SKM-1 (cell line): ENCODE results near the gene SOX10.
"Not testable (repeated sequence)": the region's sequence is repeated elsewhere in the genome, so short reads cannot be mapped to it uniquely, and the experiment has no call there.

ENCODE experiments used
- DNase-seq: peaks from one replicate; lab custom pipeline; 2025; ENCODE audit not compliant: unreplicated experiment; lab: John Stamatoyannopoulos, UW

Gene SOX10

DNA sequence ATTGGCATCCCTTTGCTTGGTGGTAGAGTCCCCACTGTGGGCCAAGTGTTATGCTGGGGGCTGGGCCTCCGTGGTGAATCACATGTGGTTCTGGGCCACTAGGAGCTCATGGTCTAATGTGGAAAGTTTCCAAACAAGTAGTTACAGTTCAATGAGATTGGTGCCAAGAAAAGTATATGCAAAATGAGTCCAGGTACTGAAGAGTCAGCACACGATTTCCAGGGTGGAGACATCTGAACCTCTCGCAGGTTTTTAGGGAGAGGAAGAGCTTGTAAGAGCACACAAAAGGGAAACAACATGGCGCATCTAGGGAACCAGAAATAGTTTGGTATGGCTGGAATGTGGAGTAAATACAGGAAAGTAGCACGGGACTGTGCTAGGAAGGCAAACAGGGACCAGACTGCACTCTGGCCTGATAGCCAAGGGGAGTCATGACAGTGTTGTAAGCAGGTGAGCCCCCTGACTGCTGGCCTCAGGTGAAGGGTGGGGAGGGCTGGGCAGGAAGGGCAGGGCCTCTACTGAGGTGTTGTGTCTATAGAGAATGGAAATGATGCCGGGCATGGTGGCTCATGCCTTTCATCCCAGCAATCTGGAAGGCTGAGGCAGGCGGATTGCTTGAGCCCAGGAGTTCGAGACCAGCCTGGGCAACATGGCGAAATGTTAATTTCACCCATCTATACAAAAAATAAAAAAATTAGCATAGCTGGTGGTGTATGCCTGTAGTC lies 18.3 kb downstream of the SOX10 start:
- no peak for DNase-seq

DNA sequence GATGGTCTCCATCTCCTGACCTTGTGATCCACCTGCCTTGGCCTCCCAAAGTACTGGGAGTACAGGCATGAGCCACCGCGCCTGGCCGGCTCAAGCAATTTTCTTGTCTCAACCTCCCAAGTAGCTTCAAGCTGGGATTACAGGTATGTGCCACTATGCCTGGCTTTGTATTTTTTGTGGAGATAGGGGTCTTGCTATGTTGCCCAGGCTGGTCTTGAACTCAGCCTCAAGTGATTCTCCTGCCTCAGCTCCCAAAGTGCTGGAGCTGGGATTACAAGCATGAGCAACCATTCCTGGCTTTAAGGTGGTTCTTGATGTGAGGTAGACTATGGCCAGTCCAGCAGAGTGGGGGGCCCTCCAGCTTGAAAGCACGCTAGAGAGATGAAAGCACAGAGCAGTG lies 23.3 kb downstream of the SOX10 start:
- DNase-seq = no peak

DNA sequence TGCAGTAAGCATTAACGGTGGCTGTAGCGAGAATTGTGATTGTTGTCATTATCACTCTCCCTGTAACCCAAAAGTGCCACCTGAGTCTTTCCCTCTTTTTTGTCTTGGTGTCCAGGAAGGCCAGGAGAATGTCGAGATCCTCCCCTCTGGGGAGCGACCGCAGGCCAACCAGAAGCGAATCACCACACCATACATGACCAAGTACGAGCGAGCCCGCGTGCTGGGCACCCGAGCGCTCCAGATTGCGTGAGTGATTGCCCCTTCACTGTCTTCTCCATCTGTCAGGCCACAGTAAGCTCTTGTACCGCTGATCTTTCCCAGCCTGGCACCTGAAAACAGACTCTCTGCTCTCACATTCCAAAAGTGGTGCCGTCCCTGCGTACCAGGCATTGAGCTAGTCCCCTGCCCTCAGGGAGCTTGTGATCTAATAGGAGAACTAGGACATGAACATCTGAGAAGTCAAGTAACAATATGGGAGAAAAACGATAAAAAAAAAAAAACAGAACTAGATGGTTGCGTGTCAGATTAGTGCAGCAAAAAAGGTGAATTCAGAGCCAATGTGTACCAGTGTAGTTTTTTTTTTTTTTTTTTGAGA lies 25.0 kb downstream of the SOX10 start:
- no peak for DNase-seq

DNA sequence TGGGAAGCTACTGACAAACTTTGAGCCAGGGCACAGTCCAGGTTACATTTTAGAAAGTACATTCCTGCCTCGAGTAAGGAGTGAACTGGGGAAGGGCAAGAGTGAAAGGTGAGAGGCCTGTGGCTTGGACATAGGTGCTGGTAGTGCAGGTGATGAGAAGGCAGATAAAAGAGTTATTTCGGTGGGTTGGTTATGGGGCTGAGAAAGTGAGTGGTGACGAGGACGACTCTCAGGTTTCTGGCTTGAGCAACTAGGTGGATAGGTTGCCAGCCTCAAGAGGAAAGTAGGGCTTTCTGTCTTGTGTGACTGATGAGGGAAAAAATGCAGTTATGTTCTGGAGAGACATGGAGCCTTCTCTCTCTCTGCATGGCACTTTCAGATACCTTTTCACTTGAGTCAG lies 27.1 kb downstream of the SOX10 start:
- no peak for DNase-seq

DNA sequence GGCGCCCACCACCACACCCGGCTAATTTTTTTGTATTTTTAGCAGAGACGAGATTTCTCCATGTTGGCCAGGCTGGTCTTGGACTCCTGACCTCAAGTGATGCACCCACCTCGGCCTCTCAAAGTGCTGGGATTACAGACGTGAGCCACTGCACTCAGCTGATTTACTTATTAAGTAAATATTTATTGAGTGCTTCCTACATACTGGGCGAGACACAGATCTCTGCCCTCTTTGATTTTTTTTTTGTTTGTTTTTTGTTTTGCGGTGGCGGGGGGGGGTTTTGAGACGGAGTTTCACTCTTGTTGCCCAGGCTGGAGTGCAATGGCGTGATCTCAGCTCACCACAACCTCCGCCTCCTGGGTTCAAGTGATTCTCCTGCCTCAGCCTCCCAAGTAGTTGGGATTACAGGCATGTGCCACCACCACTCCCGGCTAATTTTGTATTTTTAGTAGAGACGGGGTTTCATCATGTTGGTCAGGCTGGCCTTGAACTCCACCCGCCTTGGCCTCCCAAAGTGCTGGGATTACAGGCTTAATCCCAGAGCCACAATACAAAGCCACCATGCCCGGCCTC lies 28.4 kb downstream of the SOX10 start:
- DNase-seq = not testable (repeated sequence)

DNA sequence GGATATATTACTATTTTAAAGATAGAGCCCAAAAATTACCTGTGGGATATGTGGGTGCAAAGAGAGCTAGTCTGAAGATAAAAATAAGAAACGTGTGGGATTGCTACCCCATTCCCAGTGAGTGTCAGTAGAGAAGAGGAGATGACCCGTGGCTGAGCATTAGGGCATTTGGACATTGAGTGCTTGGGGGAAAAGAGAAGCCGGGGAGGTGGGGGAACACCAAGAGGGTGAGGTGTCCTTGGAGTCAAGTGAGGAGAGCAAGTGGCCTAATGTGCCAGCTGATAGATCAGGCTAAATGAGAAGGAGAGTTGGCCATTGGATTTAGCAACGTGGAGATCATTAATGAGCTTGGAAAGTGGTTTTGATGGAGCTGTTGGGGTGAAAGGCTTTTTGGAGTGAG lies 29.7 kb downstream of the SOX10 start:
- no peak for DNase-seq

DNA sequence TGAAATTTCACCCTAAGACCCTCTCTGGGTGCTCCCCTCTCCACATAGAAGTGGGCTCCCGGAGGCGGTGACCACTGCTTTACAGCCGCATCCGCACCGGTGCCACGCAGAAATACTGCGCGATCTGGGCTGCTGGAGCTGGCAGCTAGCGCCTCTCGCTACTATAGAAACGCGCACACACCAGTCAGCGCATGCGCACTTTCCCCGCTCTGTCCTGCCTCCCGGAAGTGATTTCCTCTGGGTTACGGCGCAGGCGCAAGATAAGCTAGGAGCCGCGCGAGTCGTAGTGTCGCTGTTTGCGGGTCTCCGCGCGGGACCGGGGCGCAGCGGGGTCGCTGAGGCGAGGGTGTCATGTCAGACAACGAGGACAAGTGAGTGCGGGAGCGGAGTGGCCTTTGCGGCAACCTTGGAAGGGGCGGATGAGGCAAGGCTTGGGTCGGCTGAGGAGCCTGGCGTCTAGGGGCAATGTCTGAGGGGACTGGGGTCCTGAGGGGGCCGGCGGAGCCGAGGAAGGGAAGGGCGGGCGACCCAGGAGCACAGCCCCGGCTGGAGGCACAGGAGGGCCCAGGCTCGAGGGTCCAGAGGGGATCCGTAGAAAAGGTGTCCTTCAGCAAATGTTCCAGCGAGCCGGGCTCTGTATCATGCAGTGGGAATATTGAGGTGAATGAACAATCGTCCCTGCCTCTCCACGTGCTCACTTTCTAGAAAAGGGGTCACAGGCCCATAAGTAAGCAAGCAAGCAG lies 30.7 kb downstream of the SOX10 start, which contains the start of the genes C22orf23 and POLR2F:
C22orf23 (minus strand) TSS at position 165 of the 743 bp plus-strand sequence. CDS start 452 bp downstream, outside the sequence.
POLR2F (plus strand) TSS at position 263 of the 743 bp plus-strand sequence; CDS start at position 352, 89 bp downstream.
- peak; percentile 97 for DNase-seq

DNA sequence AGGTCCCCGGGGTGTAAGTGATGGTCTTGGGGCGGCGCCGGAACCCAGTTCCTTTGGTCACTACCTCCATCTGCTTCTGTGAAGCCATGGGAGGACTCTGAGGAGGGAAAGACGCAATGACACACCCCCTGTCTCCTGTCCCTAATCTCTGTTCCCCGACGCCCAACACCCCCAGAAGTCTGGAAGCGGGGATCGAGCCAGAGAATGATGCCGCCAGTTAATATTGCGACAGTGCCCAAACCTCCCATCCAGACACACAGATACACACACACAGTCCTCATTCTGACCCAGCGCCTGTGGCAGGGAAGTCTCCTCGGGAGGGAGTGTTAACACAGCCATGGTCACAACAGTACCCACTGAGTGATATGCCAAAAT lies 31.3 kb downstream of the SOX10 start:
- no peak for DNase-seq

DNA sequence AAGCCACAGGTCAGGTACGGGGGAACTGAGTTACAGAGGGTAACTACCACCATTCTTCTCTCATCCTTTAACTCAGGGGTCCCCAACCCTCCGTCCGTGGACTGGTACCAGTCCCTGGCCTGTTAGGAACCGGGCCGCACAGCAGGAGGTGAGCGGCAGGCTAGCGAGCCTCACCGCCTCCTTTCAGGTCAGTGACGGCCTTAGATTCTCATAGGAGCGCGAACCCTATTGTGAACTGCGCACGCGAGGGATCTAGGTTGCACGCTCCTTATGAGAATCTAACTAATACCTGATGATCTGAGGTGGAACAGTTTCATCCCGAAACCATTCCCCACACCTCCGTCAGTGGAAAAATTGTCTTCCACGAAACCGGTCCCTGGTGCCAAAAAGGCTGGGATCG lies 31.7 kb downstream of the SOX10 start:
- DNase-seq = not testable (repeated sequence)

DNA sequence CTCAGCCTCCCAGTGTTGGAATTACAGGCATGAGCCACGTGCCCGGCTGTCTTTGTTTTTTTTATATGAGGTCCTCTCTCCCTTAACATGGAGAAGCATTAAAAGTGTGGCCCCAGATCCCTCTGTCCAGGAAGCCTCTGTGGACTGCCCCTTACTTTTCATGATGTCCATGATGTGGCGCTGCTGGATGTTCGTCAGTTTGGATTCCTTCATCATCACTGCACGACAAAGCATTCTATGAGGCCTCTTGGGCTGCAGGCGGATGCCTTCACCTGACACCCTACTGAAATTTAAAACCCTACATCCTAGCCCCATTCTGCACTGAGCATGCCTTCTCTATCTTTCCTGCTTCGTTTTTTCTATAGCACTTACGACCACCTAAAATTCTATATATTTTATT lies 33.0 kb downstream of the SOX10 start:
- DNase-seq = no peak

DNA sequence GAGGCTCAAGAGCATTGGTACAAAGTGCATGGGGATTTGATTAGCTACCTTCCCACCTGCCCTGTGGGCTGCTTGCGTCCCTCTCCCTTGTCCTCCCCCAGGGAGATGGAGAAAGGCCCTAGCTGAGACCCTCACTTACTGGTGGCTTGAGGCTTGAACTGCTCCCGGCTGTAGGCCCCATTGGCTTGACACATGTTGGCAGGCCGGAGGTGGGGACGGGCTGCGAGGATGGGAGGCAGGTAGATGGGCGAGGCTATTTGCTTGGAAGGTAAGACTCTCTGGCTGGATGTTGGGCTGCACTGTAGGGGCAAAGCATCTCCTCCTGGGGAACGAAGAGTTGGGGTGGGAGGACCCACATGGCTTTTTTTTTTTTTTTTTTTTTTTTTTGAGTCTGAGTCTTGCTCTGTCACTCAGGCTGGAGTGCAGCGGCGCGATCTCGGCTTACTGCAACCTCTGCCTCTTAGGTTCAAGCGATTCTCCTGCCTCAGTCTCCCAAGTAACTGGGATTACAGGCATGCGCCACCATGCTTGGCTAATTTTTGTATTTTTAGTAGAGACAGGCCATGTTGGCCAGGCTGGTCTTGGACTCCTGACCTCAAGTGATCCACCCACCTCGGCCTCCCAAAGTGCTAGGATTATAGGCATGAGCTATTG lies 37.1 kb downstream of the SOX10 start:
- not testable (repeated sequence) for DNase-seq

DNA sequence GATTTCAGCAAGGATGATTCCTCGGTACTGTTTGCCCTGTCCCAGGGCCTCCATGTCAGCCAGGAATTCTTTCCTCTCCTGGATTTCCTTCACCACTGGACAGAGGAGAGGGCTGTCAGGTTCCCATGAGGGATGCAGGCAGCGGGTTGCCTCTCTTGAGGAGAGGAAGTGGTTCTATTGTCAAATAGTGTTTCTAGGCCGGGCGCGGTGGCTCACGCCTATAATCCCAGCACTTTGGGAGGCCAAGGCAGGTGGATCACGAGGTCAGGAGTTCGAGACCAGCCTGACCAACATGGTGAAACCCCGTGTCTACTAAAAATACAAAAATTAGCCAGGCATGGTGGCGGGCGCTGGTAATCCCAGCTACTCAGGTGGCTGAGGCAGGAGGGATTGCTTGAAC lies 39.9 kb downstream of the SOX10 start:
- not testable (repeated sequence) for DNase-seq

DNA sequence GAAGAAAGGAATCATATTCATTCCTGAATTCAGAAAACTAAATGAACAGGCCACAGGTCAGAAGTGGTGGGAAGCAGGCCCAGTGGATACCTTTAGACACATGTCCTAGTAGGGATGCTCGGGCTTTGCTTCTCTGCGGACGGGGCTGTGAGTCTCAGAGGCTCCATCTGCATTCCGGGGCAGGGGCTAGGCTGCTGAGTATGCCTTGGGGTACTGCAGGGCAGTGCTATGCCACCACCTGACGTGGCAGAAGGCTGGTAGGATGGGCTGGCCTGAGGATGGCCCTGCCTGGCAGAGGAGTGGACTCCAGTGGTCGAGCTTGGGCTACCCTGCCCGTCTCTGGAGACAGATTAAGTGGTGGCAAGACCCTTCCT lies 40.5 kb downstream of the SOX10 start:
- DNase-seq = no peak

DNA sequence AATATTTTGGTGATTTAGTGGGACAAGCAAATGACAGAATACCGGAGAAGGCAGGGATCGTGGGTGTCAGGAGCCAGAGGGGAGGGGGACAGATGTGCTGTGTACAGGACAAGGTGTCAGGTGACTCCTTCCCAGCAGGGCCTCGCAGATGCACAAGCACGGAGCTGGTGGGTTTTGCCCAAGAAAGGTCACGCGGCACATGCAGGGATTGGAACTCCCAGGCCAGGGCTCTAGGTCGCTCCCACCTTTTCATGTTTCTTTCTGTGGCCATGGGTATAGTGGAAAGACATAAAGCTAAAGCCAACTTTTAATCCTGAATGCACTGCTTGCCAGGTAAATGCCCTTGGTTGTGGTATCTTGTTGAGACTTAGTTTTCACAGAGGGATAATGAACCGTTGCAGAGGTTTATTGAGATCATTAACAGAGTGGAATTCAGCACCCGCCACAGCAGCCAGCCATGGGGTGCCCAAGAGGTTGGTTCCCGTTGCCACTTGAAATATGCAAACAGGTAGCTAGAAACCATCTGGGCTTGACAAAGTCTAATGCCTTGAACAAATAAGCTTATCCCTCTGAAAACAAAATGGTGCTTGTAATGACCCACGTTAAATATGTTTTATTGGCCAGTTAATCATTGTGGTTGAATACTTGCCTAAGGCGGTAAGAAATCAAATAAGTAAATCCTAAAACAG lies 41.1 kb downstream of the SOX10 start:
- DNase-seq = no peak

DNA sequence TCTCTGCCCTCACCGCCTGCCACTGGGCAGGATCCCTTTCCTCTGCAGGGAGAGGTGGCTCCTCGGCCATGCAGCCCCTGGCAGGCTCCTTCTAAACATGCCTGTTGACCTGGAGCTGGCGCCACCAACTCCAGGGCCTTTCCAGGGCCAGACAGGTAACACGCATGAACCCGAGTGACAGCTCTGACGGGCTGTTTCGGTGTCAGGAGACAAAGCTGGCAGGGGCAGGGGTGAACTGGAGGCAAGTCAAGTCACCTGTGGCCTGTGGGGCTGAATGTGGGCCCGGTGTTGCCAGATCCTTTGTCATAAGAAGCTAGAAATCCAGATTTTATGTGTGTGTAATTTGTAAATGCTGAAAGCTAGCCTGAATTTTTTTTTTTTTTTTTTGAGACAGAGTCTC lies 42.2 kb downstream of the SOX10 start:
- no peak for DNase-seq

DNA sequence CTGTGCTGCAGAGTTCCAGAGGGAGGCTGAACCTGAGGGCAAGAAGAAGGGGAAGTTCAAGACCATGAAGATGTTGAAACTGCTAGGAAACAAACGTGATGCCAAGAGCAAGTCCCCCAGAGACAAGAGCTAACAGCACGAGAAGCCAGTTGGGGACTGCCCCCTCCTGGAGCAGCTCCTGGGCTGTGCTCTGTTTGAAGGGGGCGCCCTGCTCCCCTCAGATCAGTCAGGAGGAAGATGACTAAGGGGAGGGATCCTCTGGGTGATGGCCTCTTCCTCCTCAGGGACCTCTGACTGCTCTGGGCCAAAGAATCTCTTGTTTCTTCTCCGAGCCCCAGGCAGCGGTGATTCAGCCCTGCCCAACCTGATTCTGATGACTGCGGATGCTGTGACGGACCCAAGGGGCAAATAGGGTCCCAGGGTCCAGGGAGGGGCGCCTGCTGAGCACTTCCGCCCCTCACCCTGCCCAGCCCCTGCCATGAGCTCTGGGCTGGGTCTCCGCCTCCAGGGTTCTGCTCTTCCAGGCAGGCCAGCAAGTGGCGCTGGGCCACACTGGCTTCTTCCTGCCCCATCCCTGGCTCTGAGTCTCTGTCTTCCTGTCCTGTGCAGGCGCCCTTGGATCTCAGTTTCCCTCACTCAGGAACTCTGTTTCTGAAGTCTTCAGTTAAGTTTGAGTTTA lies 43.5 kb downstream of the SOX10 start:
- DNase-seq = peak; percentile 81

DNA sequence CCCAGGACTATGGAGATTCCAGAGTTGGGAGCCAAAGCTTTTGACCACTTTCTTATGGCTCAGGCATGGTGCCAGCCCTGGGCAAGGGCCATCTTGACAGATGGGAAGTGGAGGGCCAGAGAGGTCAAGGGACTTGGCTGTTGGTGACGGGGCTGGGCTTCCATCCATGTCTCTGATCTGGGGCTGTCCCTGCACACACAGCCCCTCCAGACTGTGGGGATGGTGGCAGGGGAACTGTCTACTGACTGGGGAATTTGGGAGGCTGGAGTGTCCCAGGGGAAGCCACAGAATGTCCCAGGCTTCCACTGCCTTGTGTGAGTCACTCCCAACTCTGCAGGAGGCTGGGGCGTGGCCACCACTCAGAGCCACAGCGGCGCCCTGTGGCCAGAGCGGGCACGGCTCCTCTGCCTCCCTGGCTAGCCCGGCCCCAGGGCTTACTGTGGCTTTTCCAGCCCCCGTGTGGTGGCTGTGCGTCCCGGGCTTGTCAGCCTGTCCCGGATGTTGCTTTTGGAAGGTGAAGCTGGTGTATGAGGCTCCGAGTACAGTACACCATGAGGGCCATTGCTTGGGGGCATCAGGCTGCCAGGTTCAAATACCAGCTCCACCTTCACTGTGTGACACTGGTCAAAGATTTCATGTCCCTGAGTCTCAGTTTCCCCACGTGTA lies 50.5 kb downstream of the SOX10 start:
- peak; percentile 65 for DNase-seq

DNA sequence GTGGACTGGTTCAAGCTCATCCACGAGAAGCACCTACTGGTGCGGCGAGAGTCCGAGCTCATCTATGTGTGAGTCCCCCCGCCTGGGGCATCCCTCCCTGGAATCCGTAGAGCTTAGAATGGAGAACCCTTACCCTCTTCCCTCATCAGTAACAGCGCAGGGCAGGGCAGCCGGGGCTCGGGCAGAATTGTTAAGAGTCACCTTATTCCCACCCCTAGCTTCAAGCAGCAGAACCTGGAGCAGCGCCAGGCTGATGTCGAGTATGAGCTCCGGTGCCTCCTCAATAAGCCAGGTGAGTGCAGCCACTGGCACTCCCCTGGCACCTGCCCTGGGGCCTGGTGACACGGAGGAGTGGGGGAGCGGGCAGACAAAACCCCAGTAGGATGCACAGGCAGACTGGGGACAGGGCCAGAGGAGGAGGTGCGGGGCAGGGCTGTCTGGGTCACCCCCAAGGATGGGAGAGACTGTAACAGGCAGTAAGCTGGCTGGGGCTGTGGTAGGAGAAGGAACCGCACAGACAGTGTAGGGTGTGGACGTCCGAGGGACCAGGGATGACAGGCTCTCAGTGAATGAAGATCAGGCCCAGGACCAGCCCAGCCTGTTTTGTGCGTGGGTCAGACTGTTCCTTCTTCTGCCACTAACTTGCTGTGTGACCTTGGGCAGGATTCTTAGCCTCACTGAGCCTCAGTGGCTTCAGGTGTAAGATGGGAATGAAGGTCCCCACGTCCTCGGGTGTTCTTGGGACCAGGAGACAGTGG lies 51.4 kb downstream of the SOX10 start:
- no peak for DNase-seq

DNA sequence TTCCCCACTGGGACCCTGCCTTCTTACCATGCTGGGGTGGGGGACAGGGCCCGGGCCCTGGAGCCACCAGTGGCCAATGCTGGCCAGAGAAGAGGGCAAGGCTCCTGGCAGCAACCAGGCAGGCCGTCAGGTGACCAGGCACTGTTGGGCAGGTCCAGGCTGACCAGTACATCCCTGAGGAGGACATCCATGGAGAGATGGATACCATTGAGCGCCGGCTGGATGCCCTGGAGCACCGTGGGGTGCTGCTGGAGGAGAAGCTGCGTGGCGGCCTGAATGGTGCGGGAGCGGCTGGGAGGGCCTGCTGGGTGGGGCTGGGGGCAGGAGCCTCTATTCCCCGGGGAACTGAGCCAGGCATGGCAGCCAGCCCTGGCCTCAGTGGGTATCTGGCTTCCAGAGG lies 52.0 kb downstream of the SOX10 start:
- no peak for DNase-seq
